Measurements from ENCODE around the gene UPP1. TPM values are rescaled to one million over a fixed set of nuclear protein-coding genes. Genes with fewer than 3 reads are reported as not detected.
A peak's percentile ranks its signal among the peaks of the same experiment; 100 is the strongest.

Gene UPP1
- total RNA-seq = 10 to 100 TPM; 92.3 to 93.1 TPM
- 106 TPM for polyA plus RNA-seq

GRCh38 chr7:48089046-48090003 lies at the start of gene UPP1:
UPP1 (plus strand) TSS chr7:48089265; CDS start chr7:48094784, 5,519 bp downstream.
- Histone ChIP-seq H3K4me3 (ENCODE audit: low read length) (peak within 1 kb of the TSS; percentile 81), H3K9me3 (ENCODE audit: low read length) (no peaks in the 10 kb centered on the region), H3K36me3 (ENCODE audit: insufficient read depth, low read length) (peaks cover 16% of the 10 kb centered on the region), H3K27me3 (ENCODE audit: insufficient read depth, low read length, poor library complexity, severe bottlenecking) (no peaks in the 10 kb centered on the region), H3K27ac (ENCODE audit: low read depth, low read length) (peak within 1 kb of the TSS; percentile 82), H3K4me1 (ENCODE audit: insufficient read depth, low read length) (peaks cover 74% of the 10 kb centered on the region)
- H3K4me3 Mint-ChIP-seq = peak within 1 kb of the TSS; percentile 90 to 98 (median 91)
- no peaks in the 10 kb centered on the region for H3K9me3 Mint-ChIP-seq
- H3K36me3 Mint-ChIP-seq = peaks cover 5 to 49% (median 9%) of the 10 kb centered on the region in 3 donors
- H3K27ac Mint-ChIP-seq = peak within 1 kb of the TSS; percentile 89 to 98 (median 95)
- H3K27me3 Mint-ChIP-seq = no peaks in the 10 kb centered on the region
- peaks cover 79 to 89% (median 83%) of the 10 kb centered on the region in 3 donors for H3K4me1 Mint-ChIP-seq
- ChIA-PET POLR2A (interaction anchor here (0.9 to 1.9 kb wide), 5 partner anchors 9 to 111 kb away, joined by 3 to 11 read pairs (median 5); no protein-coding TSS in a partner anchor), CTCF (interaction anchor here (0.7 to 10.1 kb wide), 6 partner anchors 14 to 111 kb away, joined by 3 to 70 read pairs (median 4); no protein-coding TSS in a partner anchor)
- peak; percentile 79 to 95 (median 90) for DNase-seq

GRCh38 chr7:48040944-48041652 lies 48.0 kb upstream of the UPP1 start:
- no peak overlapping the region for H3K4me3 Mint-ChIP-seq
- Histone ChIP-seq H3K9me3 (ENCODE audit: low read length) (no peaks in the 10 kb centered on the region), H3K36me3 (ENCODE audit: insufficient read depth, low read length) (no peaks in the 10 kb centered on the region), H3K4me1 (ENCODE audit: insufficient read depth, low read length) (peaks cover 20% of the 10 kb centered on the region), H3K27ac (ENCODE audit: low read depth, low read length) (no peak overlapping the region), H3K4me3 (ENCODE audit: low read length) (no peak overlapping the region), H3K27me3 (ENCODE audit: insufficient read depth, low read length, poor library complexity, severe bottlenecking) (peaks cover 2% of the 10 kb centered on the region)
- H3K4me1 Mint-ChIP-seq = peaks cover 23 to 39% (median 28%) of the 10 kb centered on the region in 3 donors
- H3K27ac Mint-ChIP-seq = no peak overlapping the region
- ChIA-PET POLR2A (no interaction called here), CTCF (no interaction called here)
- no peaks in the 10 kb centered on the region for H3K36me3 Mint-ChIP-seq
- H3K27me3 Mint-ChIP-seq = peaks cover 5 to 8% of the 10 kb centered on the region in 2 donors
- no peak for DNase-seq
- no peaks in the 10 kb centered on the region for H3K9me3 Mint-ChIP-seq

- Mint-ChIP-seq H3K27ac (no peak overlapping the region), H3K36me3 (no peaks in the 10 kb centered on the region), H3K27me3 (peaks cover 2 to 4% of the 10 kb centered on the region in 2 donors), H3K9me3 (no peaks in the 10 kb centered on the region), H3K4me3 (no peak overlapping the region), H3K4me1 (peaks cover 25 to 39% (median 29%) of the 10 kb centered on the region in 3 donors)
- POLR2A ChIA-PET = no interaction called here
- CTCF ChIA-PET = no interaction called here
- H3K4me3 ChIP-seq (ENCODE audit: low read length) = no peak overlapping the region
- no peaks in the 10 kb centered on the region for H3K9me3 ChIP-seq (ENCODE audit: low read length)
- H3K27ac ChIP-seq (ENCODE audit: low read depth, low read length) = no peak overlapping the region
- H3K4me1 ChIP-seq (ENCODE audit: insufficient read depth, low read length) = peaks cover 20% of the 10 kb centered on the region
- no peaks in the 10 kb centered on the region for H3K36me3 ChIP-seq (ENCODE audit: insufficient read depth, low read length)
- H3K27me3 ChIP-seq (ENCODE audit: insufficient read depth, low read length, poor library complexity, severe bottlenecking) = no peaks in the 10 kb centered on the region
- no peak for DNase-seq
Measured at GRCh38 chr7:48041653-48041970, 47.5 kb upstream of the UPP1 start.

DNA sequence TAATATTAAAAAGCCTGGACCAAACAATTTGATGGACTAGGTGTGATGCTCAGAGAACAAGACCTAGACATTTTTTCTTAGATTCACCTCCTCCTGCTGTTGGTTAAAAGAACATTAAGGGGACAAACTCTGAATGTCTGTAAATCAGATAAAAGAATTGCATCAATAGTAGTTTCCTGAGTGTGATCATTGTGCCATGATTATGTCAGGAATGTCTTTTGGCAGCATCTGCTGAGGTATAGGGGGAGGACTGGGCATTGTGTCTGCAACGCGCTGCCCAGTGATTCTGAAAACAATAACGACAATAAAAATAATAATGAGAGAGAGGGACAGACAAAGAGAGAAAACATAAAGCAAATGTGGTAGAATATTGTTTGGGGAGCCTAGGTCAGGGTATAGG lies 46.8 kb upstream of the UPP1 start:
- Mint-ChIP-seq H3K27me3 (peaks cover 0 to 1% of the 10 kb centered on the region in 2 donors), H3K4me3 (no peak overlapping the region), H3K4me1 (peaks cover 30 to 41% (median 34%) of the 10 kb centered on the region in 3 donors), H3K36me3 (no peaks in the 10 kb centered on the region), H3K27ac (peak overlapping the region in 2 of 8 donors; percentile 16 to 20), H3K9me3 (no peaks in the 10 kb centered on the region)
- ChIA-PET POLR2A (no interaction called here), CTCF (interaction anchor here (1.3 kb wide), 1 partner anchor 50 kb away, joined by 3 read pairs; no protein-coding TSS in a partner anchor)
- H3K4me1 ChIP-seq (ENCODE audit: insufficient read depth, low read length) = peaks cover 26% of the 10 kb centered on the region
- no peaks in the 10 kb centered on the region for H3K9me3 ChIP-seq (ENCODE audit: low read length)
- H3K36me3 ChIP-seq (ENCODE audit: insufficient read depth, low read length) = no peaks in the 10 kb centered on the region
- no peak overlapping the region for H3K27ac ChIP-seq (ENCODE audit: low read depth, low read length)
- no peaks in the 10 kb centered on the region for H3K27me3 ChIP-seq (ENCODE audit: insufficient read depth, low read length, poor library complexity, severe bottlenecking)
- no peak overlapping the region for H3K4me3 ChIP-seq (ENCODE audit: low read length)
- no peak for DNase-seq

- Histone ChIP-seq H3K36me3 (ENCODE audit: insufficient read depth, low read length) (no peaks in the 10 kb centered on the region), H3K9me3 (ENCODE audit: low read length) (no peaks in the 10 kb centered on the region), H3K4me3 (ENCODE audit: low read length) (no peak overlapping the region), H3K27me3 (ENCODE audit: insufficient read depth, low read length, poor library complexity, severe bottlenecking) (no peaks in the 10 kb centered on the region), H3K27ac (ENCODE audit: low read depth, low read length) (no peak overlapping the region), H3K4me1 (ENCODE audit: insufficient read depth, low read length) (peaks cover 26% of the 10 kb centered on the region)
- Mint-ChIP-seq H3K36me3 (no peaks in the 10 kb centered on the region), H3K9me3 (no peaks in the 10 kb centered on the region), H3K4me3 (no peak overlapping the region), H3K4me1 (peaks cover 30 to 41% (median 34%) of the 10 kb centered on the region in 3 donors), H3K27ac (peak overlapping the region in 1 of 8 donors; percentile 64), H3K27me3 (peaks cover 0 to 1% of the 10 kb centered on the region in 2 donors)
- ChIA-PET POLR2A (no interaction called here), CTCF (interaction anchor here (1.1 to 1.3 kb wide), 2 partner anchors 43 to 51 kb away, joined by 3 read pairs; no protein-coding TSS in a partner anchor)
- DNase-seq = no peak
Measured at GRCh38 chr7:48042636-48043035, 46.4 kb upstream of the UPP1 start.

DNA sequence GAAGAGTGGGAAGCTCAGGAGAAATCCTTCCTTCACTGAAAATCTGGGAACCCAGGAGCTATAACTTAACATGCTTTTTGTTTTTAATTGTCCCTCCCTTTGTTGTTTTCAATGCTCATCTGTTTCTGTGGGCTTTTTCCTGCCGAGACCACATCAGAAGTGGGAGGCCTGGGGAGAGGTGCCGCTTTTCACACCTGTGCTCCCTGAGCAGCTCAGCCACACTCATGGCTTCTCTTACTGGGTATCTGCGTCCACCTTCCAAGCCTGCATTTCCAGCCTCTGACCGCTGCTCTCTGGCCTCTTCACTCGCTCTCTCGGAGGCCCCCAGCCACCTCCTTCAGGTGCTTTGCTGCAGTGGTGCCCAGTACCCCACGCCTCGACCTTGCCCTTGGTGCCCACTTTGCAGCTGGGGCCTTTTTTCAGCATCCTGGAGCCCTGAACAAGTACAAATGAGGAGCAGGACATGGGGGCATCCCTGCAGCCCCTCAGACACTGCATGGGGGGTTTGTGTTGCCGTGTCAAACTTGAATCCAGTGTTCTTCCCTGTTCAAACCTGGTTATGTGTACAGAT lies 43.8 kb upstream of the UPP1 start:
- POLR2A ChIA-PET = no interaction called here
- peaks cover 34 to 45% (median 35%) of the 10 kb centered on the region in 3 donors for H3K4me1 Mint-ChIP-seq
- DNase-seq = peak in 3 of 5 donors; percentile 16 to 51 (median 51)

DNA sequence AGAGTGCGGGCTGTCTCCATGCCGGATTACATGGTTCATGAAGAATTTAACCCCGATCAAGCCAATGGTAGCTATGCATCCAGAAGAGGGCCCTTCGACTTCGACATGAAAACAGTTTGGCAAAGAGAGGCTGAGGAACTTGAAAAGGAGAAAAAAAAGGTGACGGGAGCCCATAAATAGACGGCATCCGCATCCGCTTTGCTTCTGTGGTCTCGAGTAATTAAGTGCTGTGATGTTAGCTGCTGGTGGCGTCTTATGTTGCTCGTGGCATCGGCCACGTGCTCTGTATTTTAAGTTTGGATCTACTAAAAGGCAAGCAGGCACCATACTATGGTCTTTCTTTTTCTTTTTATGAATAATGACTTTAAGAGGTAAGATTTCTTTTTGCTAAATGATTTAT lies 42.6 kb upstream of the UPP1 start:
- CTCF ChIA-PET = interaction anchor here (1.0 to 1.4 kb wide), 2 partner anchors 39 to 55 kb away, joined by 3 to 6 read pairs; no protein-coding TSS in a partner anchor
- Mint-ChIP-seq H3K27me3 (peaks cover 0 to 1% of the 10 kb centered on the region in 2 donors), H3K9me3 (no peaks in the 10 kb centered on the region)

More for the DNA sequence above, 43.8 kb upstream of the UPP1 start:
- peak overlapping the region in 6 of 7 donors; percentile 29 to 83 (median 75) for H3K4me3 Mint-ChIP-seq
- no peaks in the 10 kb centered on the region for H3K9me3 ChIP-seq (ENCODE audit: low read length)
- peaks cover 0 to 1% of the 10 kb centered on the region in 2 donors for H3K27me3 Mint-ChIP-seq
- no peaks in the 10 kb centered on the region for H3K36me3 Mint-ChIP-seq
- no peaks in the 10 kb centered on the region for H3K27me3 ChIP-seq (ENCODE audit: insufficient read depth, low read length, poor library complexity, severe bottlenecking)
- peak overlapping the region; percentile 18 to 95 (median 72) for H3K27ac Mint-ChIP-seq
- H3K9me3 Mint-ChIP-seq = no peaks in the 10 kb centered on the region
- H3K4me1 ChIP-seq (ENCODE audit: insufficient read depth, low read length) = peaks cover 26% of the 10 kb centered on the region
- no peaks in the 10 kb centered on the region for H3K36me3 ChIP-seq (ENCODE audit: insufficient read depth, low read length)
- no peak overlapping the region for H3K4me3 ChIP-seq (ENCODE audit: low read length)
- H3K27ac ChIP-seq (ENCODE audit: low read depth, low read length) = no peak overlapping the region
- CTCF ChIA-PET = no interaction called here

More for the DNA sequence above, 42.6 kb upstream of the UPP1 start:
- Histone ChIP-seq H3K36me3 (ENCODE audit: insufficient read depth, low read length) (no peaks in the 10 kb centered on the region), H3K27me3 (ENCODE audit: insufficient read depth, low read length, poor library complexity, severe bottlenecking) (no peaks in the 10 kb centered on the region), H3K4me3 (ENCODE audit: low read length) (no peak overlapping the region), H3K4me1 (ENCODE audit: insufficient read depth, low read length) (peaks cover 26% of the 10 kb centered on the region), H3K9me3 (ENCODE audit: low read length) (no peaks in the 10 kb centered on the region), H3K27ac (ENCODE audit: low read depth, low read length) (no peak overlapping the region)
- Mint-ChIP-seq H3K4me1 (peaks cover 34 to 44% (median 37%) of the 10 kb centered on the region in 3 donors), H3K36me3 (no peaks in the 10 kb centered on the region), H3K27ac (peak overlapping the region in 7 of 8 donors; percentile 9 to 79 (median 56)), H3K4me3 (peak overlapping the region in 6 of 7 donors; percentile 19 to 62 (median 32))
- POLR2A ChIA-PET = no interaction called here
- DNase-seq = peak in 3 of 5 donors; percentile 34 to 59 (median 45)
